HepG2 (cell line): ENCODE results near the gene CDK5RAP2. TPM values are rescaled to one million over a fixed set of nuclear protein-coding genes. Genes with fewer than 3 reads are reported as not detected.

Experiments used
- ASH2L ChIP-seq: fragments of 300-600, 200-600 bp; sonication (generic); IDR thresholded peaks from 2 replicates; pipeline ENCODE4 v1.7.0; 2017; ENCODE audit warnings: low read depth, mild to moderate bottlenecking, moderate library complexity, mixed read lengths, low read length; ENCODE audit not compliant: insufficient read length
- CHCHD3 ChIP-seq: sonication (generic); formaldehyde crosslinking; IDR thresholded peaks from 2 replicates; pipeline ENCODE4 v1.8.0; 2022; ENCODE audit warnings: mild to moderate bottlenecking, missing genetic modification reagents, moderate library complexity
- CTCF ChIP-seq: sonication (generic); formaldehyde crosslinking; IDR thresholded peaks from 2 replicates; pipeline ENCODE4 v1.5.0; 2020; ENCODE audit warnings: mild to moderate bottlenecking, missing genetic modification reagents, moderate library complexity
- DMTF1 ChIP-seq: sonication (generic); formaldehyde crosslinking; IDR thresholded peaks from 2 replicates; pipeline ENCODE4 v1.4.0; 2020; ENCODE audit warnings: mild to moderate bottlenecking, missing genetic modification reagents
- FOXJ3 ChIP-seq: sonication (generic); formaldehyde crosslinking; IDR thresholded peaks from 2 replicates; pipeline ENCODE4 v1.4.0; 2020; ENCODE audit warnings: missing genetic modification reagents, mild to moderate bottlenecking, borderline replicate concordance
- FOXK1 ChIP-seq: sonication (generic); formaldehyde crosslinking; IDR thresholded peaks from 2 replicates; pipeline ENCODE4 v1.4.0; 2020; ENCODE audit warnings: low read depth, missing genetic modification reagents, borderline replicate concordance
- HOXA9 ChIP-seq: sonication (generic); formaldehyde crosslinking; IDR thresholded peaks from 2 replicates; pipeline ENCODE4 v1.8.1; 2022; ENCODE audit warnings: missing genetic modification reagents, mild to moderate bottlenecking, moderate library complexity, borderline replicate concordance
- JDP2 ChIP-seq: sonication (generic); formaldehyde crosslinking; IDR thresholded peaks from 2 replicates; pipeline ENCODE4 v1.8.1; 2022; ENCODE audit warnings: missing genetic modification reagents, borderline replicate concordance
- KAT8 ChIP-seq: IDR thresholded peaks from 2 replicates; pipeline ENCODE4 v1.6.1; 2016; ENCODE audit warnings: missing genetic modification reagents, missing compliant biosample characterization
- KDM5B ChIP-seq: sonication (generic); formaldehyde crosslinking; IDR thresholded peaks from 2 replicates; pipeline ENCODE4 v1.4.0; 2020; ENCODE audit warnings: missing genetic modification reagents, mild to moderate bottlenecking, borderline replicate concordance
- KLF6 ChIP-seq: IDR thresholded peaks from 2 replicates; pipeline ENCODE4 v1.8.0; 2016; ENCODE audit warnings: missing biosample characterization, missing genetic modification reagents
- MED8 ChIP-seq: sonication (generic); formaldehyde crosslinking; IDR thresholded peaks from 2 replicates; pipeline ENCODE4 v1.8.1; 2023; ENCODE audit warnings: mild to moderate bottlenecking, missing genetic modification reagents; ENCODE audit not compliant: insufficient replicate concordance
- MZF1 ChIP-seq: sonication (generic); formaldehyde crosslinking; IDR thresholded peaks from 2 replicates; pipeline ENCODE4 v1.8.1; 2023; ENCODE audit warnings: mild to moderate bottlenecking, missing genetic modification reagents, borderline replicate concordance
- NFATC3 ChIP-seq: sonication (generic); formaldehyde crosslinking; IDR thresholded peaks from 2 replicates; pipeline ENCODE4 v1.5.1; 2020; ENCODE audit warnings: mild to moderate bottlenecking, missing genetic modification reagents
- REL ChIP-seq: sonication (generic); formaldehyde crosslinking; conservative IDR thresholded peaks from 2 replicates; pipeline ENCODE4 v1.8.0; 2022; ENCODE audit warnings: mild to moderate bottlenecking, missing genetic modification reagents, moderate library complexity
- RERE ChIP-seq: IDR thresholded peaks from 2 replicates; pipeline ENCODE4 v1.6.1; 2016; ENCODE audit warnings: low read depth, missing genetic modification reagents, missing compliant biosample characterization
- ZNF207 ChIP-seq: fragments of 450-650 bp; IDR thresholded peaks from 2 replicates; pipeline ENCODE4 v1.6.1; 2016; ENCODE audit warnings: antibody characterized with exemption, borderline replicate concordance
- ZNF3 ChIP-seq: IDR thresholded peaks from 2 replicates; pipeline ENCODE4 v1.7.0; 2017; ENCODE audit warnings: inconsistent platforms
- ZNF746 ChIP-seq: sonication (generic); formaldehyde crosslinking; IDR thresholded peaks from 2 replicates; pipeline ENCODE4 v1.8.0; 2022; ENCODE audit warnings: mild to moderate bottlenecking, missing genetic modification reagents
- ZNF768 ChIP-seq: sonication (generic); formaldehyde crosslinking; IDR thresholded peaks from 2 replicates; pipeline ENCODE4 v1.4.0; 2020; ENCODE audit warnings: missing genetic modification reagents
- polyA plus RNA-seq, 8 experiments: library from polyadenylated mRNA; depleted of rRNA in 3 of 8; stranded (reverse) in 7 of 8; unstranded in 1 of 8; fragments of >200 nt; fragmentation: Illumina TruSeq in 4 of 8; extraction: Trizol in 4 of 8; gene quantifications; 2 replicates each; pipeline versions ENCODE4 v1.2.1 to v1.2.3, GENCODE V29; 2011 to 2016; ENCODE audit warnings: low read depth in 4 of 8, missing spikeins in 1 of 8, mixed read lengths in 1 of 8; ENCODE audit not compliant: insufficient read depth in 1 of 8
- total RNA-seq, 5 experiments: library from RNA; depleted of rRNA; stranded (reverse); fragments of >200 nt; fragmentation: Illumina TruSeq; extraction: Trizol; gene quantifications; 2 replicates each; pipeline ENCODE4 v1.2.3, GENCODE V29; 2016; ENCODE audit warnings: low read depth in 1 of 5

The CDK5RAP2 gene
- total and polyA plus RNA-seq, 2 of the 13 experiments (the other 11 are each of a cell fraction or from before 2014, with no cell fraction given): 31.8 to 42.2 TPM

GRCh38 chr9:120571443-120572257 lies 8.3 kb downstream of the CDK5RAP2 start (continued):
- TF ChIP-seq CTCF (0 out of 2 replicates have a peak, but pooled peaks have one; percentile 7), NFATC3 (CRISPR knock-in tag) (no peak), DMTF1 (CRISPR knock-in tag) (no peak), MED8 (CRISPR knock-in tag) (peak; percentile 88), FOXJ3 (CRISPR knock-in tag) (peak; percentile 92; the same call in 1 of the 2 replicates), ZNF3 (CRISPR knock-in tag) (peak; percentile 80), KLF6 (CRISPR knock-in tag) (peak; percentile 76; the same call in 1 of the 2 replicates), ZNF207 (no peak), JDP2 (CRISPR knock-in tag) (peak; percentile 30; the same call in 1 of the 2 replicates), ZNF768 (CRISPR knock-in tag) (peak; percentile 41; the same call in 1 of the 2 replicates), MZF1 (no peak), ASH2L (peak; percentile 98), RERE (CRISPR knock-in tag) (peak; percentile 94), CHCHD3 (CRISPR knock-in tag) (no peak), KAT8 (peak; percentile 83), HOXA9 (no peak), REL (CRISPR knock-in tag) (no peak), ZNF746 (CRISPR knock-in tag) (peak; percentile 65; the same call in 1 of the 2 replicates), KDM5B (CRISPR knock-in tag) (0 out of 2 replicates have a peak, but pooled peaks have one; percentile 32), FOXK1 (CRISPR knock-in tag) (peak; percentile 56; the same call in 1 of the 2 replicates)
